Activated CD4-positive, alpha-beta T cell treated with anti-CD3 and anti-CD28 coated beads, Interleukin-2, amount 50 U/mL, for 1 hour (primary cell): ENCODE measurements around the gene SHB.

Experiments
- DNase-seq: peaks from one replicate; pipeline ENCODE4 v3.0.0-alpha.2; 2020

The SHB gene

GRCh38 chr9:38041564-38042243 is 27.3 kb downstream of the SHB start:
- no peak for DNase-seq

GRCh38 chr9:38039907-38040682 is 28.9 kb downstream of the SHB start:
- DNase-seq, result no peak

GRCh38 chr9:38039090-38039906 is 29.7 kb downstream of the SHB start:
- DNase-seq, result no peak

- DNase-seq, result no peak
Measured at GRCh38 chr9:38038307-38039089, 30.5 kb downstream of the SHB start.

- DNase-seq, result no peak
Measured at GRCh38 chr9:38037981-38038306, 31.1 kb downstream of the SHB start.

- no peak for DNase-seq
Measured at GRCh38 chr9:38036359-38037084, 32.5 kb downstream of the SHB start.

- DNase-seq, result no peak
Measured at GRCh38 chr9:38035873-38036272, 33.2 kb downstream of the SHB start.

GRCh38 chr9:38033941-38034340 is 35.1 kb downstream of the SHB start:
- no peak for DNase-seq

- no peak for DNase-seq
Measured at GRCh38 chr9:38032266-38033110, 36.5 kb downstream of the SHB start.

GRCh38 chr9:38031594-38031993 is 37.4 kb downstream of the SHB start:
- DNase-seq, result no peak

- DNase-seq, result no peak
Measured at GRCh38 chr9:38030658-38031057, 38.4 kb downstream of the SHB start.

- DNase-seq, result no peak
Measured at GRCh38 chr9:38029915-38030638, 39.0 kb downstream of the SHB start.

- no peak for DNase-seq
Measured at GRCh38 chr9:38027714-38028113, 41.3 kb downstream of the SHB start.

- no peak for DNase-seq
Measured at GRCh38 chr9:38026840-38027527, 42.0 kb downstream of the SHB start.

- no peak for DNase-seq
Measured at GRCh38 chr9:38026021-38026809, 42.8 kb downstream of the SHB start.

GRCh38 chr9:38025166-38025565 is 43.9 kb downstream of the SHB start:
- no peak for DNase-seq

- DNase-seq, result no peak
Measured at GRCh38 chr9:38024036-38024681, 44.9 kb downstream of the SHB start.

GRCh38 chr9:38023661-38024035 is 45.4 kb downstream of the SHB start:
- DNase-seq, result no peak

- DNase-seq, result no peak
Measured at GRCh38 chr9:38022995-38023394, 46.0 kb downstream of the SHB start.
